HepG2 (cell line): ENCODE data around the gene GABRG3. TPM values are rescaled to one million over a fixed set of nuclear protein-coding genes. Genes with fewer than 3 reads are reported as not detected.

Experiments
- ATAC-seq: fragments of 200-7000 bp; cut with Tn5 transposase; 3 replicates; pipeline ENCODE4 v1.9.1; 2020; ENCODE audit warnings: mild to moderate bottlenecking, moderate library complexity
- BruUV-seq: library from RNA; stranded (reverse); fragments of 400-500 nt; replicated peaks from 2 replicates; lab custom pipeline; 2021; lab: Mats Ljungman, UMichigan
- CTCF ChIA-PET: fragments of 300-600 bp; formaldehyde crosslinking; extraction: SDS; loops from one replicate; lab custom pipeline; 2021; ENCODE audit warnings: low total read pairs, inconsistent platforms, low intra/inter-chr PET ratio; lab: Yijun Ruan, JAX
- POLR2A ChIA-PET: fragments of 350-600 bp; sonication (Branson Sonifier 250); formaldehyde crosslinking; loops from one replicate; lab custom pipeline; 2020; ENCODE audit warnings: antibody characterized with exemption, inconsistent platforms; lab: Yijun Ruan, JAX
- DNase-seq: peaks from one replicate; pipeline ENCODE4 v3.0.0-alpha.2; 2015; ENCODE audit warnings: low spot score
- FAIRE-seq: peaks from 3 replicates; lab custom pipeline; 2011; peaks lifted over from hg19 to GRCh38; lab: Jason Lieb, UNC
- H2AFZ ChIP-seq: one replicate; pipeline ENCODE4 v1.6.1; 2011; ENCODE audit warnings: low read length, inconsistent platforms
- H3K27ac ChIP-seq: fragments of 300-600 bp; 3 replicates; pipeline ENCODE4 v1.8.0; 2011; ENCODE audit warnings: mixed run types, mild to moderate bottlenecking, mixed read lengths, low read length, inconsistent platforms; ENCODE audit not compliant: insufficient read depth; ENCODE audit errors: extremely low read length
- H3K27me3 ChIP-seq, 2 experiments: fragments of 200-600 bp in 1 of 2; 2 replicates in 1 of 2; 3 replicates in 1 of 2; pipeline versions ENCODE4 v1.6.0 to v1.8.0; 2011; ENCODE audit warnings: low read length in 2 of 2, mild to moderate bottlenecking in 2 of 2, moderate library complexity in 2 of 2, inconsistent platforms in 1 of 2; ENCODE audit not compliant: insufficient read depth in 2 of 2, control insufficient read depth in 1 of 2
- H3K36me3 ChIP-seq, 2 experiments: fragments of 200-600 bp in 1 of 2; replicated peaks in 1 of 2; 2 replicates in 1 of 2; 3 replicates in 1 of 2; pipeline versions ENCODE4 v1.5.1 to v1.8.0; 2011; ENCODE audit warnings: low read length in 2 of 2, inconsistent platforms in 1 of 2; ENCODE audit not compliant: insufficient read depth in 2 of 2, control insufficient read depth in 1 of 2
- H3K4me1 ChIP-seq: 2 replicates; pipeline ENCODE4 v1.5.1; 2012; ENCODE audit warnings: low read length, inconsistent platforms; ENCODE audit not compliant: insufficient read depth
- H3K4me2 ChIP-seq: 2 replicates; pipeline ENCODE4 v1.6.0; 2011; ENCODE audit warnings: low read depth, low read length, inconsistent platforms
- H3K4me3 ChIP-seq, 3 experiments: fragments of 200-600 bp in 1 of 3; sonication (generic), shearing (Covaris generic) in 1 of 3; replicated peaks in 1 of 3; 2 replicates each; pipeline ENCODE4 v1.5.1; 2011 to 2016; ENCODE audit warnings: low read length in 3 of 3, inconsistent platforms in 2 of 3, low read depth in 2 of 3, mild to moderate bottlenecking in 2 of 3, control low read depth in 1 of 3, mixed read lengths in 1 of 3; ENCODE audit not compliant: insufficient read depth in 1 of 3
- H3K79me2 ChIP-seq: one replicate; pipeline ENCODE4 v1.6.1; 2011; ENCODE audit warnings: low read length, inconsistent platforms; ENCODE audit not compliant: insufficient read depth
- H3K9ac ChIP-seq: 2 replicates; pipeline ENCODE4 v1.6.0; 2011; ENCODE audit warnings: mild to moderate bottlenecking, low read depth, low read length, inconsistent platforms; ENCODE audit not compliant: insufficient read depth
- H3K9me3 ChIP-seq: 2 replicates; pipeline ENCODE4 v1.5.1; 2012; ENCODE audit warnings: mild to moderate bottlenecking, low read length
- H4K20me1 ChIP-seq: 2 replicates; pipeline ENCODE4 v1.6.0; 2011; ENCODE audit warnings: inconsistent platforms, mild to moderate bottlenecking, low read length, moderate library complexity; ENCODE audit not compliant: insufficient read depth
- BHLHE40 ChIP-seq: IDR thresholded peaks from 2 replicates; pipeline ENCODE4 v1.6.1; 2011; ENCODE audit warnings: low read length, improper control_type of control experiment
- HNF1A ChIP-seq, 2 experiments: sonication (generic) in 1 of 2; formaldehyde crosslinking in 1 of 2; IDR thresholded peaks; 2 replicates each; pipeline versions ENCODE4 v1.4.0 to v1.6.1; 2016 to 2020; ENCODE audit warnings: borderline replicate concordance in 1 of 2, low read depth in 1 of 2, mild to moderate bottlenecking in 1 of 2, missing genetic modification reagents in 1 of 2
- ISL2 ChIP-seq: sonication (generic); formaldehyde crosslinking; IDR thresholded peaks from 2 replicates; pipeline ENCODE4 v1.5.0; 2020; ENCODE audit warnings: missing genetic modification reagents
- KLF9 ChIP-seq: IDR thresholded peaks from 2 replicates; pipeline ENCODE4 v1.6.1; 2016; ENCODE audit warnings: low read depth
- MED8 ChIP-seq: sonication (generic); formaldehyde crosslinking; IDR thresholded peaks from 2 replicates; pipeline ENCODE4 v1.8.1; 2023; ENCODE audit warnings: mild to moderate bottlenecking, missing genetic modification reagents; ENCODE audit not compliant: insufficient replicate concordance
- RAD21 ChIP-seq: fragments of 450-650 bp; formaldehyde crosslinking; IDR thresholded peaks from 2 replicates; pipeline ENCODE4 v1.5.0; 2020; ENCODE audit warnings: mild to moderate bottlenecking
- RFX5 ChIP-seq: IDR thresholded peaks from 2 replicates; pipeline ENCODE4 v1.6.1; 2011; ENCODE audit warnings: low read depth, low read length, improper control_type of control experiment
- ZC3H4 ChIP-seq: sonication (generic); formaldehyde crosslinking; IDR thresholded peaks from 2 replicates; pipeline ENCODE4 v1.4.0; 2020; ENCODE audit warnings: missing genetic modification reagents, borderline replicate concordance
- ZFP36 ChIP-seq: fragments of 150-350 bp; IDR thresholded peaks from 2 replicates; pipeline ENCODE4 v1.6.1; 2018; ENCODE audit warnings: borderline replicate concordance, low read length, low read depth; ENCODE audit not compliant: partially characterized antibody
- ZNF136 ChIP-seq: sonication (generic); formaldehyde crosslinking; IDR thresholded peaks from 2 replicates; pipeline ENCODE4 v1.8.1; 2022; ENCODE audit warnings: low read depth, mild to moderate bottlenecking, moderate library complexity, missing genetic modification reagents
- ZNF543 ChIP-seq: sonication (generic); formaldehyde crosslinking; IDR thresholded peaks from 2 replicates; pipeline ENCODE4 v1.4.0; 2020; ENCODE audit warnings: mild to moderate bottlenecking, missing genetic modification reagents
- ZNF629 ChIP-seq: sonication (generic); formaldehyde crosslinking; conservative IDR thresholded peaks from 2 replicates; pipeline ENCODE4 v1.5.0; 2020; ENCODE audit warnings: missing genetic modification reagents
- WGBS: methylation state at CpG from one replicate; pipeline ENCODE4 v1.1.6; 2017; ENCODE audit warnings: low lambda C conversion rate; 5-methylcytosine and 5-hydroxymethylcytosine counted together
- in situ Hi-C: cut with HindIII; loops from 2 replicates; pipeline ENCODE4 v1.10.0; 2017; ENCODE audit warnings: low pct_unique_long_range_greater_than_20kb; ENCODE audit not compliant: extremely low pct_ligation_motif_present
- intact Hi-C: fragments of 100-400 bp; cut with micrococcal nuclease; formaldehyde crosslinking; loops from one replicate; pipeline ENCODE4 v1.10.0; 2022; ENCODE audit not compliant: unreplicated experiment
- polyA plus RNA-seq, 8 experiments: library from polyadenylated mRNA; depleted of rRNA in 3 of 8; stranded (reverse) in 7 of 8; unstranded in 1 of 8; fragments of >200 nt; fragmentation: Illumina TruSeq in 4 of 8; extraction: Trizol in 4 of 8; gene quantifications; 2 replicates each; pipeline versions ENCODE4 v1.2.1 to v1.2.3, GENCODE V29; 2011 to 2016; ENCODE audit warnings: low read depth in 4 of 8, missing spikeins in 1 of 8, mixed read lengths in 1 of 8; ENCODE audit not compliant: insufficient read depth in 1 of 8
- total RNA-seq, 5 experiments: library from RNA; depleted of rRNA; stranded (reverse); fragments of >200 nt; fragmentation: Illumina TruSeq; extraction: Trizol; gene quantifications; 2 replicates each; pipeline ENCODE4 v1.2.3, GENCODE V29; 2016; ENCODE audit warnings: low read depth in 1 of 5

The GABRG3 gene
- total and polyA plus RNA-seq, 2 of the 13 experiments (the other 11 are each of a cell fraction or from before 2014, with no cell fraction given) = not detected

GRCh38 chr15:27293607-27294006 is 322.6 kb downstream of the GABRG3 start:
- DNase-seq = no peak
- Histone ChIP-seq H3K9ac (no peak overlapping the region), H3K4me1 (no peaks in the 10 kb centered on the region), H4K20me1 (no peaks in the 10 kb centered on the region), H3K4me2 (no peak overlapping the region), H3K4me3 (no peak overlapping the region), H3K27me3 (no peaks in the 10 kb centered on the region), H3K27ac (no peak overlapping the region), H3K9me3 (no peaks in the 10 kb centered on the region), H3K79me2 (no peaks in the 10 kb centered on the region), H3K36me3 (no peaks in the 10 kb centered on the region)
- 0% methylated on average over 1 of the region's 1 CpG for WGBS
- POLR2A ChIA-PET = no interaction called here
- no TSS peak for BruUV-seq
- CTCF ChIA-PET = no interaction called here
- in situ Hi-C loops (no loop called here), intact Hi-C loops (no loop called here)
- TF ChIP-seq ZNF629 (CRISPR knock-in tag) (no peak), ZNF543 (no peak), HNF1A (IDR thresholded peaks at IDR 0.05; ENCODE audit: low read depth) (no peak), HNF1A (CRISPR knock-in tag; IDR thresholded peaks at IDR 0.05; ENCODE audit: borderline replicate concordance) (no peak)
- TF ChIP-seq, all 625 proteins: peak for 0
- H2AFZ ChIP-seq = no peak overlapping the region
- ATAC-seq (no peak), FAIRE-seq (no peak)

GRCh38 chr15:27317736-27318135 is 346.8 kb downstream of the GABRG3 start:
- Histone ChIP-seq H3K4me3 (no peak overlapping the region), H3K36me3 (no peaks in the 10 kb centered on the region), H3K27ac (no peak overlapping the region), H3K4me1 (no peaks in the 10 kb centered on the region), H4K20me1 (no peaks in the 10 kb centered on the region), H2AFZ (no peak overlapping the region), H3K27me3 (no peaks in the 10 kb centered on the region), H3K79me2 (no peaks in the 10 kb centered on the region), H3K9me3 (no peaks in the 10 kb centered on the region), H3K4me2 (no peak overlapping the region), H3K9ac (no peak overlapping the region)
- no peak for ATAC-seq
- ChIA-PET CTCF (no interaction called here), POLR2A (no interaction called here)
- DNase-seq = no peak
- FAIRE-seq = no peak
- WGBS = 3% methylated on average over 5 of the region's 5 CpGs
- in situ Hi-C loops = no loop called here
- BruUV-seq = no TSS peak
- intact Hi-C loops = no loop called here
- TF ChIP-seq ZFP36 (no peak), BHLHE40 (no peak), RAD21 (CRISPR knock-in tag) (no peak), ISL2 (CRISPR knock-in tag) (no peak), KLF9 (CRISPR knock-in tag) (no peak), ZNF136 (CRISPR knock-in tag) (no peak), ZC3H4 (no peak), RFX5 (no peak), MED8 (CRISPR knock-in tag) (no peak)
